T-helper 1 cell treated with Interleukin-12 subunit alpha and Interleukin-12 subunit beta and Interleukin-4 antibody, amounts not matched to agents 30 ng/mL and 1 ng/mL, for 36 hours (primary cell): ENCODE results near the gene SSH2. TPM values are rescaled to one million over a fixed set of nuclear protein-coding genes. Genes with fewer than 3 reads are reported as not detected.

ENCODE experiments used
- intact Hi-C: fragments of 100-400 bp; cut with micrococcal nuclease; formaldehyde crosslinking; loops from one replicate; pipeline ENCODE4 v1.15.1; 2024
- total RNA-seq: library from RNA; stranded (reverse); gene quantifications from 2 replicates; pipeline ENCODE4 v1.2.3, GENCODE V29; 2022

SSH2 gene
- total RNA-seq, 1 donor from 2014 or later: 64.1 TPM

- intact Hi-C loops: loop anchor here (10.0 kb wide), 1 partner anchor 531 kb away; the partner anchor contains the start of gene NSRP1
These were observed 346.4 kb downstream of the SSH2 start for GRCh38 chr17:29583324-29584248.

- intact Hi-C loops: loop anchor here (10.0 kb wide), 1 partner anchor 532 kb away; the partner anchor contains the start of gene NSRP1
These were observed 347.3 kb downstream of the SSH2 start for GRCh38 chr17:29582772-29583171.

- intact Hi-C loops: loop anchor here (10.0 kb wide), 1 partner anchor 532 kb away; the partner anchor contains the start of gene NSRP1
These were observed 347.7 kb downstream of the SSH2 start for GRCh38 chr17:29582254-29582765.

- intact Hi-C loops: loop anchor here (10.0 kb wide), 1 partner anchor 533 kb away; the partner anchor contains the start of gene NSRP1
These were observed 348.3 kb downstream of the SSH2 start for GRCh38 chr17:29581583-29582253.

- intact Hi-C loops: loop anchor here (1.0 to 10.0 kb wide), 7 partner anchors 9 to 535 kb away; partner anchors contain the start of genes GIT1 and NSRP1
These were observed 349.9 kb downstream of the SSH2 start for GRCh38 chr17:29579866-29580771.

- intact Hi-C loops: no loop called here
These were observed 351.2 kb downstream of the SSH2 start for GRCh38 chr17:29578626-29579485.

- intact Hi-C loops: no loop called here
These were observed 352.4 kb downstream of the SSH2 start for GRCh38 chr17:29577385-29578211.

GRCh38 chr17:29577001-29577370 lies 353.0 kb downstream of the SSH2 start:
- intact Hi-C loops: no loop called here

- intact Hi-C loops: no loop called here
These were observed 353.6 kb downstream of the SSH2 start for GRCh38 chr17:29576214-29577000.

Other genes starting within 250 kb of the SSH2 start
- 1.1 and 1.9 TPM in 2 replicates for gene EFCAB5, start 11.4 kb upstream of the SSH2 start, total RNA-seq
- gene NSRP1, start 186.6 kb upstream of the SSH2 start, total RNA-seq: 24.9 and 30.6 TPM in 2 replicates